OCI-M1 (cell line): ENCODE measurements around the gene CPEB4.

Experiments
- DNase-seq: peaks from one replicate; lab custom pipeline; 2025; lab: John Stamatoyannopoulos, UW

Gene CPEB4

DNA sequence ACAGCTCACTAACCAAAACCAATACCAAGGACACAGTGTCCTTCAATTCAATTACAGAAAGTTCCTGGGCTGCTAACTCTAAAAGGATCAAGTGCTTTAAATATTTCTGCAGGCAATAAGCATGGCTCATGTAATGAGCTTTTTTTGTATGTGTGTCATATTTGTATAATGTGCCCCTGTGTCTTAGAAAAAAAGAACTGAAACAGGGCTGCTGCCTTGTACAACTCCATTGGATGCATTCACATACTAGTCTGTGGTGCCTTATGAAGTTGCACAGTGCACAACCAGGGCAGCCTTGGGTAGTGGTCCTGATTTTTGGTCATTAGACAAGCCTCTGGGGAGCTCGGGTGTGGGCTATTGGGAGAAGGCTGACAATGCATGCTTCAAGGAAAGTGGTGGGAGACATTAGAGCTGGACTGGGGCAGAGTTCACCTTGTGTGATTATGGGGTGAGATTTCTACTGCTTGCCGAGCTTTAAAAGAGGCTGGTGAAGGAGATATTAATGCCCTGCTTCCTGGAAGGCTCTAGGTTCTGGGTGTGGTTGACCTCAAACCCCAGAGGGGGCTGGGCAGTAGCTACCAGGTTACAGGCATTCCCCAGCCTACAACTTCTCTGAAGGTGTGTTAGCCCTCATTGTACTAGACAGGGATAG is 3.6 kb upstream of the CPEB4 start:
- DNase-seq, result peak; percentile 73

DNA sequence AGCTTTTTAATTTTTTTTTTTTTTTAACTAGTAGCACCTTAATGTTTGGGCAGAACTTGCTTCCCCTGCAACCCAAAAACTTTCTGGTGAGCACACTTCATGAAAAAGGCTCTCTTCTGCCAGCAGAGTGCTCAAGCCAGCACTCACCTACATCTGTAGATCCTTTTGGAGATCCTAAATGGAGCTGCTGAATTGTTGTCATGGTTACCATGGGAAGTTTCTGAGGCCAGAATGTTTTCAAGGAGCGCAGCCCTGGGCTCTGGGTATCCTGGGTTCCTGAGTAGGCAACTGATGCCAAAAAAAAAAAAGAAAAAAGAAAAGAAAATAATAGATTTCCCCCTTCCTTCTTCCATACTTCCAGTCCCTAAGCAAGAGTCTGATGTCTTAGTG is 3.1 kb upstream of the CPEB4 start:
- DNase-seq, result no peak

- DNase-seq, result peak; percentile 77
These were observed 2.6 kb upstream of the CPEB4 start for GRCh38 chr5:173885475-173886010.

GRCh38 chr5:173886150-173886549 is 2.0 kb upstream of the CPEB4 start:
- peak; percentile 52 for DNase-seq

- DNase-seq, result peak; percentile 47
These were observed 453 bp downstream of the CPEB4 start for GRCh38 chr5:173888473-173889131.

- DNase-seq, result peak; percentile 76
These were observed 2.2 kb downstream of the CPEB4 start for GRCh38 chr5:173890195-173890991.

- peak; percentile 37 for DNase-seq
These were observed 3.4 kb downstream of the CPEB4 start for GRCh38 chr5:173891308-173892116.

- DNase-seq, result no peak
These were observed 5.0 kb downstream of the CPEB4 start for GRCh38 chr5:173893192-173893561.

GRCh38 chr5:173895401-173896165 is 7.4 kb downstream of the CPEB4 start:
- peak; percentile 24 for DNase-seq

GRCh38 chr5:173896631-173897030 is 8.5 kb downstream of the CPEB4 start:
- DNase-seq, result no peak

DNA sequence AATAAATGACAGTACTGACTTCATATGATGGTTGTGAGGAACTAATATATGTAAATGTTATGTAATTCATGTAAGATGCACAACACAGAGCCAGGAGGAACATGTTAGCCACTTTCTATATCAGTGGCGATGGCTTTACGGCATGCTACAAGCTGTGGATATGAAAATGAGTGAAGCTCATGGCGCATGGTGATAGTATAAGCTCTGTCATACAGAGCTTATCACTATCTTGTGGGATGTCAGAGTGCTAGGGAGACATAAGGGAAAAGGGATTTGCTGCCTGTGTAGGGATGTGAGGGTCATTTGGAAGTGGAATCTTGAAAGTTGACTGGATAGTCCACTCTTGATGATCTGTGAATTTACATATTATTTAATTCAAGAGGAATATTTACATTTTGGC is 13.6 kb downstream of the CPEB4 start:
- no peak for DNase-seq

DNA sequence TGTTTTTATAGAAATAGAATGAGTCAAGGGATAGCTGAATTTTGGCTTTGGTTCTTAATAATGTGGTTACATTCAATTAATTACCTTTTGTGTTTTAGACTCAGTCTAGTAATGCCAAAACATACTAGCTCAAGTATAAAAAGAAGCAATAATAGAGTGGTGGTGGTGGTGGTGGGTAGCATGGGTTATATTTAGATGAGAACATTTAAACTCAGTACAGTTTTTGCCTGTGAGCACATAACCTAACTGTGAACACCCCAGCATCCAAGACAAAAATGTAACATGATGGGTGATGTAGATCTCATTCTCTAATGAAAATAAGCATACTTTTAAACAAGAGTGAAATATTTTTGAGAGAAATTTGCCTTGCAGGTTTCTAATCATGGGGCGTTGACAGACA is 14.2 kb downstream of the CPEB4 start:
- no peak for DNase-seq

GRCh38 chr5:173902743-173903142 is 14.6 kb downstream of the CPEB4 start:
- no peak for DNase-seq

DNA sequence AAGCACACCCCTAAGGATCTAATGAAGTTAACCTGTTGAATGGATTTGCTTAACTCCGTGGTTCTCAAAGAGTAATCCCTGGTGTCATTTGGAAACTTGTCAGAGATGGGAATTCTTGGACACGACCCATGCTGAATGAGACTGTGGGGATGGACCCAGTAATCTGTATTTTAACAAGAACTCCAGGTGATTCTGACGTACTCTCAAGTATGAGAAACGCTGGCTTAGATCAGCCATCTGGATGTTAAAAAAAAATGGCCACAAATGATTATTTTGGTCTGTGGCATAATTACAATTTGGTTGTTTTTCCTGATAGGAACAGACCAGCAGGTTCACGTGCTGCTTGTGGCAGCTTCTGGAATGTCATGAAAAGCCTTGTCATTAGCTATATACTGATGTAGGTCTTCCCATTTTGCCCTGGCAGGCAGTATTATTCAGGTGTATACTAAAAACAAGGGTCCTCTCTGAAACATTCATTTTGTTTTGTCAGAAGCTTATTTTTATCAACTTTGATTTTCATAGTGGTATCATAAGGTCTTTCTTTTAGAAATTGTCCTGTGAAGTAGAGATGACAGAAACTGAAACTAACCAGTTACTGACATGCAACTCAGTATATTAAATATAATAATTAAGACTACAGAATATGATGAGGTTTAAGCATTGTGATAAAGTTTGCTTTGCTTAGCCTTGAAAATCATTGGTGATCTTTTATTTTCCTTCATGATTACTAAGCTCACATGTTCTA is 15.4 kb downstream of the CPEB4 start:
- DNase-seq, result no peak

DNA sequence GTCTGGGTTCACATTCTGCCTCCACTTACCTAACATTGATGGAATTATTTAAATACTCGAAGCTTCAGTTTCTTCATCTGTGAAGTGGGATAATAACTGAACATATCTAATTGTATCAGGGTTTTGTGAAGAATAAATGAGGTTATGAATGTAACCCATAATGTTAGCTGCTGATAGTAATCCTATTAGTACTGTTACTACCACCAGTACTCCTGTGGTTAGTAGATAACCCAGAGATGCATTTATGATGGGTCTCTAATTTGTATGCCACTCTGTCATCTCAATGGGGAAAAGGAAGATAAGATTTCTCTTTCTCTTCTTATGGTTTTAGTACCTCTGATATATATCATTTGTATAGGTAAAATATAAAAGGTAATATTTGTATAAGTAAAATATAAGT is 16.0 kb downstream of the CPEB4 start:
- DNase-seq, result no peak

GRCh38 chr5:173907284-173907683 is 19.1 kb downstream of the CPEB4 start:
- no peak for DNase-seq

DNA sequence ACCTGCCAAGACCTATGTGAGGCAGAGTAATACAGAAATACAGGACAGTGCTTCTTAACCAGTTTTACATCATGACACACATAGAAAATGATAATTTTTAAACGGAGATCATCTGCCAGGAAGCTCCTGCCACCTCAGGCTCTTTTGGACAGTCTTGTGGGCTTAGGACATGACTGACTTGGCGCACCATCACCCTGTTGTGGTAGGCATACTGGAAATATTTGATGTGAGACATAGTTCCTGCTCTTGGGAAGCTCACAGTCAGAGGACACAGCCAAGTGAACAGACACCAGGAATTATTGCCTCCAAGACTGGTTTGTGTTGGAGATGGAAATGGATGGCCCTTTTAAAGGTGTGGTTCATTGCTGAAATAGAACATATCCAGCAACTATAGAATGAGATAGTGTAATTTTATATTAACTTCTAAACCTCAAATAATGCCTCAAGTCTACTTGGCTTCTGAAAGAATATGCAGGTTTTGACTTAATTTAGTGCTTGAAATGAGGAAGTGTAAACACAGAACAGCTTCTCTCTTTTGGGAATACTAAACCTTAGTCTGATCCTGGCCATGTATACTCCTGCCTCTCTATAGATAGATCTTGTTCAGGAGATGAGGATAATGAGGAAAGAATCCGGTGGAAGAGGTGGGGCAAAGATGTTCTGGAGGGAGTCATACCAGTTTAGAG is 19.7 kb downstream of the CPEB4 start:
- peak; percentile 30 for DNase-seq

DNA sequence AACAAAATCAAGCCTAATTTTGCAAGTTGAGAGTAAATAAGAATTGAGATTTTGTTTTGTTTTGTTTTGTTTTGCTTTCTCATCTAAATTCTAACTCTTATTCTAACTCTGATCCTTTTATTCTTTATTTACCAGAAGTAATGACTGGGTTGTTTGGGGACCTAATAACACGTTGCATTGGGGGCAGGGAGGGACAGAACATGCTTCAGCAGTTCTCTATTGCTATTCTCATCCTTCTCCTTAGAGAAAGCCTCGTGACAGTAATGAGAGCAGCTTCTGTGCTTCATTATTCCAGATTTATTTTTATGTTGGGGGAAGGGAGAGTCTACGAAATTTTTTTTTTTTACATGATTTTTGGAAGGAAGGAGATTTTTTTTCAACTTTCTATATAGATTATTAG is 21.1 kb downstream of the CPEB4 start:
- DNase-seq, result no peak

DNA sequence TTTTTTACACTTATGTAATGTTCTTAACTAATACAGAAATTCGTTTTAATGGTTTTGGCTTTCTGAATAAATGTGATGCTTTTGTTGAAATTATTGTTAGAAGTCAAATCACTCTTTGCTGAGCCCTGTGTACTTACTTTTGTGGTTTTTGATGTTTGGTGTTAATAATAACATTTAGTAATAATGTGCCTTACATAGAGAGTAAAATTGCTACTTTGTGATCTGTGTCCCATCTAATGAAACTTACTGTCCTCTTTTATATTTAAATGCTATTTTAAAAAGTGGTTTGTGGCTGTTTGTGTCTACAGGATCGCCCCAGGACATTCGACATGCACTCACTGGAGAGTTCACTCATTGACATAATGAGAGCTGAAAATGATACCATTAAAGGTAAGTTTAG is 22.1 kb downstream of the CPEB4 start:
- no peak for DNase-seq

DNA sequence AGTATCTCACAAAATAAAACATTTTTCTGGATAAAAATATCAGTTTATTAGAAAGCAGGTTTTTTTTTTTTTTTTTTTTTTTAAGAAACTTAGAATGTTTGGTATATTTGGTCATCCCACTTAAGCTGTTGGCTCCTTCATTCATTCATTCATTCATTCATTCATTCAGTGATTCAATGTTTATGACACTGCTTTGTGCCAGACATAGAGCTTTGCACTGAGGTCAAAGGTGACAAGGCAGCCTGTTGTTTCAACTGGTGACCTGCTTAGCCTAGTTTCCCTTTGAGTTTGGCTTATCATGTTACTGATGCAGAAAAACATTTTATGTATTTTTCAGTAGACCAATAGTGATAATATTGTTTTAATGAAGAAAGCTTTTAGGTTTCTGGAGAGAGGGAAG is 23.5 kb downstream of the CPEB4 start:
- DNase-seq, result no peak
